HG02884 (cell line): Measurements from ENCODE around the gene NCKIPSD.

ENCODE experiments used
- ATAC-seq: cut with Tn5 transposase; IDR thresholded peaks from one replicate; pipeline ENCODE4 v1.9.1; 2021; ENCODE audit warnings: mild to moderate bottlenecking, moderate library complexity; ENCODE audit not compliant: unreplicated experiment

Gene NCKIPSD

GRCh38 chr3:48651771-48652170, 33.9 kb downstream of the NCKIPSD start:
- ATAC-seq = no peak

GRCh38 chr3:48650723-48651122, 35.0 kb downstream of the NCKIPSD start:
- ATAC-seq = no peak

DNA sequence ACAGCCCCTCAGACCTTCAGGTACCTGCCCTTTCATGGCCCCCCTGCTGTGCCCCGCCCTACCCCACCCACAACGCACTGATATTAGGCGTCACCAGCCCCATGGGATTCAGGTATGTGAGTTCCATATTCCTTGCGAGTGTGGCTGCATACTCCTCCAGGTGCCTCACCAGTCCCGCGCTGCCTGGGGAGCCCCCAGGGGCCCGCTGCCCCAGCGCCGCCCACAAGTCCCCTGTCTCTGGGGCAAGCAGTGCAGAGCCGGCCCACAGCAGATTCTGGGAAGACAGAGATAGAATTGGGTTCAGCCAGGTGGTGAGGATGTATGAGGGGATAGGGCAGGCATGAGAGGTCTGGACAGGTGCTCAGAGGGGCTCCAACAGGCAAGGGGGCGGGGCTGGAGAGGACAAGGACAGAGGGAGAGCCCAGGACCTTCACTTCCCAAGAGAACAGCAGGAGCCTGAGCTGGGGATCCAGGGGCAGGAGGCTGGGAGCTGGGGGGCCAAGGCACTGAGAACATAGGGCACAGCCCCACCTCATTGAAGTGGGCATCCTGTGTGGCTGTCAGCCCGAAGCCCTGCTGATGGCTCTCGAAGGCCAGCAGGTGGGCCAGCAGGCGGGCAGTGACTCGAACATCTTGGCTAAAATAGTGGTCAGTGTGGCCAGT, 37.4 kb downstream of the NCKIPSD start:
- no peak for ATAC-seq

GRCh38 chr3:48647714-48648113, 38.0 kb downstream of the NCKIPSD start:
- no peak for ATAC-seq

DNA sequence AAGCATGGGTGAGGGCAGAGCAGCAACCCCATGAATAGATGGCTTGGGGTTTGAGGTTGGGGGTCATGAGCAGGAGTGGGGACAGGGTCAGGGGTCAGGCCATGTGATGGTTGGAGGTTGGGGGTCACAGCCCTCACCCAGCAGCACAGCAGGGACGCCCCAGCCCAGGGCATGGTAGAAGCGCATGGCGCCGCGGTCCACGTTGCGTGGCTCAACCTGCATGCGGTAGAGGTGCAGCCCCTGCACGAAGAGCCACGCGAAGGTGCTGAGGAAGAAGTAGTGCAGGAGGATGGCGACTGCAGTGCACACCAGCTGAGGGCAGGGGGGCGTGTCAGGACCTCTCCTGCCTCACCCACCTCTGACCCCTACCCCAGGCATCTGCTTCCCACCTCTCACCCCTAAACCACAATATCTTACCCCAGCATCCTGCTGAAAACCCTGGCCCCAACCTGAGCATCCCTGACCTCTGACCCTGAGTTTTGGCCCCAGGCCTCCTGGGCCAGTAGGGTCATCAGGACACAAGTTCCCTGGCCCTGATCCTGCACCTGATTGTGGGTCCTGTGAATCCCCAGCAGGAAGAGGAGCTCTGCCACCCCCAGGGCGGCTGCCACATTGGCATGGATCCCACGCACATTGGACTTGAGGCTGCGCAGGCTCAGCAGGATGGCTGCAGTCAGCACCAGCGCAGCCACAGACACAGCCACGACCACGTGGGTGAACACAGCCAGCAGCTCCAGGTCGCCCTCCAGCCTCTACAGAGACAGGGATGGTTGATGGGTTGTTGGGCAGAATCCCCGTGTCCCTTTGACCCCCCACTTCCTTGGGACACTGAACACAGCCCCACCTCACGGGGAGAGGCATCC, 40.6 kb downstream of the NCKIPSD start:
- ATAC-seq = no peak

- ATAC-seq = no peak
These were observed 43.1 kb downstream of the NCKIPSD start for GRCh38 chr3:48642605-48643004.

- ATAC-seq = no peak
These were observed 44.3 kb downstream of the NCKIPSD start for GRCh38 chr3:48641396-48641795.

- ATAC-seq = no peak
These were observed 45.6 kb downstream of the NCKIPSD start for GRCh38 chr3:48639944-48640606.

- no peak for ATAC-seq
These were observed 48.4 kb downstream of the NCKIPSD start for GRCh38 chr3:48637305-48637704.

- ATAC-seq = no peak
These were observed 49.5 kb downstream of the NCKIPSD start for GRCh38 chr3:48636149-48636655.

- peak; percentile 85 for ATAC-seq
These were observed 50.3 kb downstream of the NCKIPSD start, which contains the start of gene SLC26A6 for GRCh38 chr3:48635222-48636021. Gene SLC26A6 (minus strand): TSS chr3:48635461. CDS start chr3:48635393, 68 bp downstream.

GRCh38 chr3:48634661-48635221, 51.0 kb downstream of the NCKIPSD start:
- ATAC-seq = peak; percentile 19

DNA sequence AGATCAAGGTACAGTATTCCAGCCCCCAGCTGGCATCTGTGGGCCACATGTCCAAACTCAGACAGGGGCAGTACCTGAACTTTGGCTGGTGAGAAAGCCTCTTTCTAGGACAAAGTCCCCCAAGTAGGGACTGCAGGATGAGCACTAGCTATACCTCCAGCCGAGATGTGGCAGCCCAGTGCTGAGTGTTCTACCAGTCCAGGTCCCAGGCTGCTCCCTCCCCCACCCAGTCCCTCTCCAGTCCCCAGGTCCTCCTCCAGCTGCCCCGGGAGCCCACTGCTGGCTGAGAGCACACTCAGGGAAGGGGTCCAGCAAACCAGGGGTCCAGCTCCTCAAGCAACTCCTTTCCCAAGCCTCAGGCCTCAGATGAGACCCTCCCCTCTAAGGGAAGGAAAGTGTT, 52.0 kb downstream of the NCKIPSD start:
- no peak for ATAC-seq

GRCh38 chr3:48633256-48633655, 52.5 kb downstream of the NCKIPSD start:
- no peak for ATAC-seq

DNA sequence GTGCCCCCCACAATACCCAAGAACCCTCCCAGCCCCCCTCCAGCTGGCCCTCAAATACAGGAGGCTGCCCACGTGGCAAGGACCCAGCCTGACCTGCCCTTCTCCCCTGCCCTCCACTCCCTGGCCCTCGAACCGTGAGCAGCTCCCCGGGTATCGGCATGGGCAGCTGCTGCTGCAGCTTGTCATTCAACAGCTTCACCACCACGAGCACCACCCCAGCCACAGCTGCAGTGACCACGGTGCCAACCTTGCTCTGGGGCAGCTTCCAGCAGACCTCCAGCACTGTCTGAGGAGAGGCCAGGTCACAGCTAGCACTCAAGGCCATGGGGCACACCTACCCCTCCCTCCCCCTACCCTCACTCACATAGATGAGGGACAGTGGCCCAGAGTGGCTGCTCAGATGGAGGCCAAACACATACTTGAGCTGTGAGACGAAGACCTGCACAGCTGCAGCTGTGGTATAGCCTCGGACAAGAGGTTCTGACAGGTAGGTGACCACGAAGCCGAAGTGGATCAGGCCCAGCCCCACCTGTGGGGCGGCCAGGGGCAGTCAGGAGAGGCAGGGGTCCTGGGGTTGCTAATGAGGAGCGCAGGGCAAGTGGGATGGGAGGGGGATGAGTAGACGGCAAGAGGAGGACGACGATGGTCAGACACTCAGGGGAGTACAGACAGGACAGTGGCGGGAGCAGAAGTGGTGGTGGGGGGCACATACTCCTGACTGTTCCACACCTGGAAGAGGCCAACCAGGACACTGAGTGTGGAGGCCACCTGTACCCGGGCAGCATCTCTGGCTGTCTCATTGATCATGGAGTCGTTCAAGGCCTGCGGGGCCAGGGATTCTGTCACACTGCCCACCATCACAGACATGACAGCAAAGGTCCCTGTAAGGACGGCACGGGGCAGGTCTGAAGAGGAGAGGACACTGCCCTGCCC, 53.9 kb downstream of the NCKIPSD start:
- ATAC-seq = no peak

GRCh38 chr3:48630833-48631232, 54.9 kb downstream of the NCKIPSD start:
- no peak for ATAC-seq

- no peak for ATAC-seq
These were observed 55.3 kb downstream of the NCKIPSD start for GRCh38 chr3:48630407-48630806.

DNA sequence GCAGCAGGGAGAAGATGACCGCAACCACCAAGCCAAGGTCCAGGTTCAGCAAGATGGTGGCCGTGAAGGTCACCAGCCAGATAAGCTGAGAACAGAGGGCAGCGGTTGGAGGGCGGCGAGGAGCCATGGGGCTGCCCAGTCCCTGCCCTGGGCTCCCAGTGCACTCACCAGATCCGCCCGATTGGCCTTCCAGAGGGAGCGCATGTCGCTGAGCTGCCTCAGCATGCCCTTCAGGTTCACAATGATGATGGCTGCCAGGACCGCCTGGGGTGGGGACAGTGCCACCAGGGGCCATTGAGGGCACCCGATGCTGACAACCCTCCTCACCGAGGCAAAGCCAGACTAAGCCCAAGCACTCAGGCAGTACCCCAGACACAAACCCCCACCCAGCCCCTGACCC, 55.8 kb downstream of the NCKIPSD start:
- no peak for ATAC-seq
